GM12874 (cell line): ENCODE results near the gene GSTM4.

Source experiments
- CTCF ChIP-seq: IDR thresholded peaks from 2 replicates; pipeline ENCODE4 v1.5.1; 2011; ENCODE audit warnings: low read depth, mild to moderate bottlenecking, control low read depth, low read length, moderate library complexity; ENCODE audit not compliant: insufficient read depth

The GSTM4 gene

GRCh38 chr1:109636201-109636952 is 19.5 kb upstream of the GSTM4 start:
- no peak for TF ChIP-seq CTCF

GRCh38 chr1:109637446-109637845 is 18.5 kb upstream of the GSTM4 start:
- no peak for TF ChIP-seq CTCF

- TF ChIP-seq CTCF, result no peak
Measured at GRCh38 chr1:109639063-109639840, 16.6 kb upstream of the GSTM4 start.

DNA sequence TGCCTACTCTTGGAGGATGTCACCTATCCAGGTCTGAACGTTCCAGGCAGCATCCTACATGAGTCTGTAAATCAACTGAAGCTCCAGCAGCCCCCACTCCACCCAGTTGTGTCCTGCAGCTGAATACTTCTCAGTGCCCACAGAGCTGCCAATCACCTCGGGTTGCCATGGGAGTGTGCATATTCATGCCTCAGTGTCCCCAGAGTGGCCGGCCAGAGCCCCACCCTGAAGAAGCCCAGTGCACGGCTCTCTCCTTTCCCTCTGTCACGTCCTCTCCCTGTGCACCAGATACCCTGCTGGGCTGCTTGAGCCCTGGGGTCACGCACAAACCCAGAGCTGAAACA is 16.1 kb upstream of the GSTM4 start:
- no peak for TF ChIP-seq CTCF

GRCh38 chr1:109640285-109640865 is 15.5 kb upstream of the GSTM4 start:
- peak; percentile 96 for TF ChIP-seq CTCF

DNA sequence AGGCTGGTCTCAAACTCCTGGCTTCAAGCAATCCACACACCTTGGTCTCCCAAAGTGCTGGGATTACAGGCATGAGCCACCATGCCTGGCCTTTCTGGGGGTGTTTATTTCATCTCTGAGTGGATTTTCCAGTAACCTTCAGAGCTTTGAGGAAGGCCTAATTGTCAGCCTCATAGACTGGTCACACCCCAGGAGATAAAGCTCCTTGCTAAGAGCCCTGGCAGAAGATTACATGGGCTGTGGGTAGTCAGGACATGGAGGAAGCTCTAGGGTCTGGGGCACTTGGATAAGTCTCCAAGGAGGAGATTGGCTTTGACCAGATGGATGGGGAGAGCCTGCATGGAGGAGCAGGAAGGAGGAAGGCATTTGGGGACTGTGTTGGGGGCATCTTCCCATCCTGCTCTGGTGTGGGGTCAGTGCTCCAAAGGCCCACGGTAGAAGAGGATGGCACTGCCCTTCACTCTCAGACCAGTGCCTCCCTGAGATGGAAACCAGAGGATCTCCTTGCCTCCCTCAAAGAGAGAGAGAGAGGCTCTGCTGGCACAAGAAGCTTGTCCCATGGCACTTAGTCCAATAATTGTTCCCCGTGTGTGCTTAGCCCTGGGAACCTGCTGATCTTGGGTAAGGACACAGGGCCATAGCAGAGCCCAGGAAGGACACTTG is 14.7 kb upstream of the GSTM4 start:
- no peak for TF ChIP-seq CTCF

- TF ChIP-seq CTCF, result no peak
Measured at GRCh38 chr1:109641861-109642260, 14.0 kb upstream of the GSTM4 start.
